Liver (tissue), 9 donors: Measurements from ENCODE around the gene LRRFIP1. TPM values are rescaled to one million over a fixed set of nuclear protein-coding genes. Genes with fewer than 3 reads are reported as not detected.

ENCODE experiments used
- DNase-seq: peaks from one replicate; pipeline ENCODE4 v3.0.0-alpha.2; 2017; ENCODE audit warnings: low spot score
- H3K27ac ChIP-seq, 2 donors: one replicate each; pipeline ENCODE4 v1.7.0; 2013; ENCODE audit warnings: inconsistent platforms in 2 of 2, low read length in 2 of 2, control low read depth in 1 of 2, low read depth in 1 of 2, mild to moderate bottlenecking in 1 of 2
- H3K27me3 ChIP-seq, 4 donors: one replicate each; pipeline versions ENCODE4 v1.6.1 to v1.7.0; 2013; ENCODE audit warnings: low read length in 3 of 4, inconsistent platforms in 1 of 4, mild to moderate bottlenecking in 1 of 4, moderate library complexity in 1 of 4; ENCODE audit not compliant: control insufficient read depth in 4 of 4, insufficient read depth in 4 of 4
- H3K36me3 ChIP-seq, 4 donors: one replicate each; pipeline versions ENCODE4 v1.6.1 to v1.7.0; 2013; ENCODE audit warnings: low read length in 3 of 4, mild to moderate bottlenecking in 3 of 4, low read depth in 1 of 4, moderate library complexity in 1 of 4; ENCODE audit not compliant: control insufficient read depth in 4 of 4, insufficient read depth in 3 of 4
- H3K4me1 ChIP-seq, 4 donors: one replicate each; pipeline versions ENCODE4 v1.6.1 to v1.7.0; 2013; ENCODE audit warnings: low read length in 3 of 4, mild to moderate bottlenecking in 3 of 4, moderate library complexity in 1 of 4; ENCODE audit not compliant: control insufficient read depth in 4 of 4, insufficient read depth in 4 of 4
- H3K4me3 ChIP-seq, 3 donors: one replicate each; pipeline versions ENCODE4 v1.6.1 to v1.7.0; 2013; ENCODE audit warnings: low read length in 3 of 3, control low read depth in 1 of 3, low read depth in 1 of 3, mild to moderate bottlenecking in 1 of 3
- H3K9ac ChIP-seq, 2 donors: one replicate each; pipeline ENCODE4 v1.7.0; 2013; ENCODE audit warnings: low read length in 2 of 2, mild to moderate bottlenecking in 2 of 2, moderate library complexity in 2 of 2, control low read depth in 1 of 2, low read depth in 1 of 2
- H3K9me3 ChIP-seq, 4 donors: one replicate each; pipeline versions ENCODE4 v1.6.1 to v1.7.0; 2013; ENCODE audit warnings: low read length in 3 of 4; ENCODE audit not compliant: control insufficient read depth in 4 of 4
- ATF3 ChIP-seq: IDR thresholded peaks from 2 replicates; pipeline ENCODE4 v1.6.1; 2016; ENCODE audit warnings: antibody characterized with exemption
- CTCF ChIP-seq: fragments of 150-350 bp; IDR thresholded peaks from 2 replicates; pipeline ENCODE4 v1.5.1; 2017; ENCODE audit warnings: improper control_type of control experiment, low read depth, low read length; ENCODE audit not compliant: missing input control
- EGR1 ChIP-seq, 2 donors: IDR thresholded peaks; 2 replicates each; pipeline ENCODE4 v1.6.1; 2016 to 2018; ENCODE audit warnings: antibody characterized with exemption in 2 of 2, low read depth in 2 of 2
- FOXA1 ChIP-seq: IDR thresholded peaks from 2 replicates; pipeline ENCODE4 v1.6.1; 2016; ENCODE audit warnings: antibody characterized with exemption
- FOXA2 ChIP-seq: IDR thresholded peaks from 2 replicates; pipeline ENCODE4 v1.6.1; 2016; ENCODE audit warnings: antibody characterized with exemption
- GABPA ChIP-seq, 2 donors: IDR thresholded peaks in 1 of 2; conservative IDR thresholded peaks in 1 of 2; 2 replicates each; pipeline ENCODE4 v1.6.1; 2016; ENCODE audit warnings: antibody characterized with exemption in 2 of 2, mild to moderate bottlenecking in 1 of 2, moderate library complexity in 1 of 2
- HNF4A ChIP-seq, 2 donors: conservative IDR thresholded peaks; 2 replicates each; pipeline ENCODE4 v1.6.1; 2016; ENCODE audit warnings: antibody characterized with exemption in 2 of 2, mild to moderate bottlenecking in 2 of 2
- HNF4G ChIP-seq: IDR thresholded peaks from 2 replicates; pipeline ENCODE4 v1.6.1; 2016; ENCODE audit warnings: antibody characterized with exemption
- JUND ChIP-seq, 2 donors: IDR thresholded peaks; 2 replicates each; pipeline ENCODE4 v1.6.1; 2016; ENCODE audit warnings: antibody characterized with exemption in 2 of 2
- MAX ChIP-seq: IDR thresholded peaks from 2 replicates; pipeline ENCODE4 v1.6.1; 2016; ENCODE audit warnings: antibody characterized with exemption
- NR2F2 ChIP-seq: IDR thresholded peaks from 2 replicates; pipeline ENCODE4 v1.6.1; 2016; ENCODE audit warnings: antibody characterized with exemption
- RAD21 ChIP-seq, 2 donors: IDR thresholded peaks; 2 replicates each; pipeline ENCODE4 v1.6.1; 2016; ENCODE audit warnings: antibody characterized with exemption in 2 of 2, mild to moderate bottlenecking in 2 of 2
- REST ChIP-seq: IDR thresholded peaks from 2 replicates; pipeline ENCODE4 v1.6.1; 2016; ENCODE audit warnings: antibody characterized with exemption, mild to moderate bottlenecking
- RXRA ChIP-seq, 2 donors: IDR thresholded peaks; 2 replicates each; pipeline ENCODE4 v1.6.1; 2017 to 2018; ENCODE audit warnings: antibody characterized with exemption in 2 of 2, mild to moderate bottlenecking in 1 of 2
- SP1 ChIP-seq: IDR thresholded peaks from 2 replicates; pipeline ENCODE4 v1.6.1; 2018; ENCODE audit warnings: antibody characterized with exemption, mild to moderate bottlenecking
- TAF1 ChIP-seq: conservative IDR thresholded peaks from 2 replicates; pipeline ENCODE4 v1.6.1; 2016; ENCODE audit warnings: antibody characterized with exemption, mild to moderate bottlenecking
- YY1 ChIP-seq: IDR thresholded peaks from 2 replicates; pipeline ENCODE4 v1.6.1; 2016; ENCODE audit warnings: antibody characterized with exemption, mild to moderate bottlenecking
- ZBTB33 ChIP-seq: IDR thresholded peaks from 2 replicates; pipeline ENCODE4 v1.6.1; 2016; ENCODE audit warnings: antibody characterized with exemption
- WGBS: extraction: QIAGEN DNeasy Blood & Tissue Kit; methylation state at CpG from one replicate; pipeline ENCODE4 v1.1.7; 2013; 5-methylcytosine and 5-hydroxymethylcytosine counted together
- polyA plus RNA-seq, 2 donors: library from polyadenylated mRNA; stranded (reverse) in 1 of 2; unstranded in 1 of 2; fragments of 200-250 nt in 1 of 2; fragments of >200 nt in 1 of 2; fragmentation: Nextera tagmentation in 1 of 2; extraction: Ambion mirVana in 1 of 2; gene quantifications; one replicate each; pipeline versions ENCODE4 v1.2.1 to v1.2.3, GENCODE V29; 2013 to 2015
- total RNA-seq, 2 donors: library from RNA; depleted of rRNA; stranded (reverse); fragments of >200 nt; gene quantifications; one replicate each; pipeline ENCODE4 v1.2.3, GENCODE V29; 2014
- donor health status: healthy.
- donor health status: healthy.
- donor health status: healthy.
- donor health status: healthy.
- donor health status: healthy.

LRRFIP1 gene
- total and polyA plus RNA-seq, 4 donors: 13.3 to 56.1 (median 39.1) TPM

GRCh38 chr2:237585590-237586221, 41.7 kb upstream of the LRRFIP1 start (continued):
- TF ChIP-seq REST (no peak), JUND (IDR thresholded peaks at IDR 0.05) (no peak), YY1 (no peak)

GRCh38 chr2:237588044-237588696, 39.2 kb upstream of the LRRFIP1 start:
- DNase-seq: no peak
- WGBS: 42% methylated on average over 9 of the region's 9 CpGs
- peak; percentile 76 for TF ChIP-seq SP1
- TF ChIP-seq FOXA2: peak; percentile 28
- no peak for TF ChIP-seq GABPA (IDR thresholded peaks at IDR 0.05 in 1 of 2, conservative IDR thresholded peaks at IDR 0.05 in 1 of 2)
- TF ChIP-seq REST: peak; percentile 90
- TF ChIP-seq JUND (IDR thresholded peaks at IDR 0.05): peak in 1 of 2 donors; percentile 53
- no peak for TF ChIP-seq ATF3
- peak; percentile 17 for TF ChIP-seq TAF1
- TF ChIP-seq ZBTB33: peak; percentile 12
- TF ChIP-seq NR2F2: peak; percentile 23
- peak in 1 of 2 donors; percentile 36 for TF ChIP-seq RAD21 (IDR thresholded peaks at IDR 0.05)
- peak; percentile 86 to 93 for TF ChIP-seq HNF4A (conservative IDR thresholded peaks at IDR 0.05)
- peak; percentile 45 for TF ChIP-seq FOXA1
- peak; percentile 78 for TF ChIP-seq YY1
- no peak for TF ChIP-seq CTCF
- TF ChIP-seq MAX: peak; percentile 35
- peak; percentile 67 to 84 for TF ChIP-seq RXRA (IDR thresholded peaks at IDR 0.05)
- peak; percentile 70 for TF ChIP-seq HNF4G
- no peak for TF ChIP-seq EGR1 (IDR thresholded peaks at IDR 0.05; ENCODE audit: low read depth in 2 of 2)
- Histone ChIP-seq H3K9me3 (no peaks in the 10 kb centered on the region), H3K36me3 (peaks cover 0 to 4% (median 0%) of the 10 kb centered on the region in 4 donors), H3K27ac (peak overlapping the region; percentile 87 to 96), H3K27me3 (no peaks in the 10 kb centered on the region), H3K4me1 (peaks cover 16 to 66% (median 46%) of the 10 kb centered on the region in 4 donors), H3K9ac (peak overlapping the region in 1 of 2 donors; percentile 26), H3K4me3 (peak overlapping the region; percentile 9 to 60 (median 45))
